DND-41 (cell line): ENCODE measurements around the gene STK4.

Source experiments
- CTCF ChIP-seq: IDR thresholded peaks from 2 replicates; pipeline ENCODE4 v1.5.1; 2012; ENCODE audit warnings: borderline replicate concordance, low read length, moderate library complexity, mild to moderate bottlenecking; ENCODE audit not compliant: poor library complexity, severe bottlenecking; ENCODE audit errors: extremely low read depth
- EZH2 ChIP-seq: IDR thresholded peaks from 3 replicates; pipeline ENCODE4 v1.6.1; 2012; ENCODE audit warnings: borderline replicate concordance, low read depth, mild to moderate bottlenecking, moderate library complexity, low read length, inconsistent platforms; ENCODE audit not compliant: severe bottlenecking

GRCh38 chr20:44924541-44924940, 41.8 kb upstream of the STK4 start:
- no peak for TF ChIP-seq CTCF
- no peak for TF ChIP-seq EZH2
